HG03175 (cell line): ENCODE results near the gene ASIC2.

Experiments used
- ATAC-seq: cut with Tn5 transposase; IDR thresholded peaks from one replicate; pipeline ENCODE4 v1.9.1; 2021; ENCODE audit warnings: mild to moderate bottlenecking, moderate library complexity; ENCODE audit not compliant: unreplicated experiment

The ASIC2 gene

DNA sequence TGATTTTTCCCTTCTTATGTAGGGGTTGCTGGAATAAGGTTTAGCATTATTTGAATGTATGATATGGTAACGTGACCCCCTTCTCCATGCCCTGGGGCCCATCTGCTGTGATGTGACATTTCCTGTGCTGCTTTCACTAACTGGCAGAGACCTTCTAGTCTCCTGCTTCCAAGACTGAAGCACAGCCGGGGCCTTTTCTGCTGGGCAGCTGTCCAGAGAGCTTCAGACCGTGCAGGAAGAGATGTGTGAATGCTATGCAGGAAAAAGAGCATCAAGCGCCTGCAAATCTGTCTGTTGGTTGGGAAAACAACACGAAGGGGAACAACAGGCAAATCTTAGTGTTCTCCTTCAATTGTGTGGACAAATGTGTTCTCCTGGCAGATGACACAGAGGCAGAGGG is 173.0 kb downstream of the ASIC2 start:
- no peak for ATAC-seq

DNA sequence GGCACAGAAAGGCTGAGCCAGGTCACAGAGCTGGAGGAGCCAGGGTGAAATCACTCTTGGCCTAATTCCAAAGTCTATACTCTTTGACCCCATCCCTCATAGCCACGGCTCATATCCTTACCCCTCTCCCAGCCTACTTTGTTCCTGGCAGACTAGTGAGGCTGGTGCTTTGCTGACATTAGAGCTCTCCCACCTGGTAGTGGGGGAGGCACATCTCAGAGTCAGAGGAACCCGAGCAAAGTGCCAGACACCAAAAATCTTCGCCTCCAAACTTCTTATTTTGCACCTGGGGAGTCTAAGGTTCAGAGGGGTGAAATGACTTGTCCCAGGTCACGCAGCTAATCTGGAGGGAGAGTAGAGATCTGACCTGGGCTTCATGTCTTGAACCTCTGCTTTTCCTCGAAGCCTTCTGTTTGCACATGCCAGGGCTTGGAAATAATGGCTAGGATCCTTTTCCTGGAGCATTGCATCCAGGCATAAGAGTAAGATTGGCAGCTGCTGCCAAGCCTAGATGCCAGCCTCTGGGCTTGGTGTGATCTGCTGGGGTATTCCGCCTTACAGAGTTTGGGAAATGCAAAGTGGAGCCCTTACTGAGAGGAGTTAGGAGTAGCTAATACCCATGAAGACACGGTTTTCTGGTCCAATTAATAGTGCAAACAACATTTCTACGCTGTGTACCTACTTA is 174.6 kb downstream of the ASIC2 start:
- ATAC-seq = no peak

DNA sequence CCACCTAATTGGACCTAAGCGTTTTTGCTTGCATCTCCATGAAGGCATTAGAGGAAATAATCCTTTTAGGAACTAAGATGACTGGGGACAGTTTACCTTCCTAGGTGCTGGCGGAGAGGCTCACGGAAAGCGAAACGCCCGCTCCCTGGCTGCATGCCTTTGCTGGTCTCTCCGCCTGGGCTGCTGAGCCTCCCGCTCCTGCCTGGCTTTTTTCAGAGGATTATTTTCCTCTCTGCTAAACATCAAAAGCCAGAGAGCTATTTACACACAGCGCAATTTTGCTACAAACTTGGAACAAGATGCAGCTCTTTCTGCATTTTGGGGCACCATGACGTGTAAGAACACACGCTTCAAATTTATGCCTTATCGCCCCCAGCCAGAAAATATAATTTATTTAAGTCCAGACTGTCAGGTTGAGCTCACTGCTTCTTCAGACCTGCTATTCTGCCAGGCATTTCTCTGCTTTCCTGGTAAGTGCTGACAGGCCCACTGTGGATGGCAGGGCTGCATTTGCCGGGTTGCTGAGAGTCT is 177.0 kb downstream of the ASIC2 start:
- no peak for ATAC-seq

DNA sequence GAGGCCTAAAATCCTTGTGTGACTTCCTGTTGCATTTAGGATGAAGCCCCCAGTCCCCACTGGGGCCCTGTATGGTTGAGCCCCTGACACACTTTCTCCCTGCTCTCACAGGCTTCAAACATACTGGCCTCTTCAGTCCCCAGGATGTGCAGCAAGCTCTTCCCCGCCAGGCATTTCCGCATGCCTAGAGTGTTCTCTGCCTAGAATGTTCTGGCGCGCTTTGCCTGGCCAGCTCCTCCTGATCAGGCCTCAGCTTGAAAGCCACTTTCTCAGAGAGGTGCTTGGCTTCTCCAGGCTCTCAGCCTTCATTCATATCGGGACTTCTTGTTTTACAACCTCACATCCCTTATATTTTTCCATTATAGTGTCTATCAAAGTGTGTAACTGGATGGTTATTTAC is 177.7 kb downstream of the ASIC2 start:
- ATAC-seq = no peak

DNA sequence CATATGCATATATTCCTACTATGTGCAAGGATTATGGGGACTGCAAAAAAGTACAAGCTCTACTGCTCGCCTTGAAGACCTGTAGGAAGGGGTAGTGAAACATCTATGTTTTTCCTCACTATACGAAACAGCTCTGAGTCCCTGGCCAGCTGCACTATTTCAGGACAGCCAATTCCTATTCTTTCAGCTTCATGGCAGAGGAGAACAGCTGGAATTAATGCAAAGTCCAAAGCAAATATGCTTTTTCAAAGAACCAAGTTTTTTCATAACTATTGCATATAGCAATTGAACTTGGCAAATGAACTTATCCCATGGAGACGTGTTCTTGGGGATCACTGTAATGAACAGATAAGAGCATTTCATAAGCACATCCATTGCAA is 179.1 kb downstream of the ASIC2 start:
- no peak for ATAC-seq

GRCh38 chr17:33113276-33113990 is 179.7 kb downstream of the ASIC2 start:
- no peak for ATAC-seq

DNA sequence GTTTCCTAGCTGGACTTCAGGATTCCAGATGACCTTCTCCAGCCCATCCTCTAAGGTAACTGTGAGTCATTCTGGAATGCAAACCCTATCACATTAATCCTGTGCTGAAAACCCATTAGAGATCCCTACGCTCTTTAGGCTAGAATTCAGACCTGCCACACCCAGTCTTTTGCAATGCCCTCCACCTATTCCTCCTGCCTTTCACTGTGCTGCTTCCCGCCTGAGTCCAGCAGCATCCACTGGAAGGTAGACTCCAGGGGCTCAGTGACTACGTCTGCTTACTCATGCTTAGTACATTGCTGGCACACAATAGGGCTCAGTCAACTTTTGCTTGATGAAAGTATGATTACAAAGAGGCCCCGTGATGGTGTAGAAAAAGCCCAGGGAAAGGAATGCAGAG is 180.3 kb downstream of the ASIC2 start:
- ATAC-seq = no peak

GRCh38 chr17:33109336-33110072 is 183.6 kb downstream of the ASIC2 start:
- ATAC-seq = no peak

- no peak for ATAC-seq
Observed at GRCh38 chr17:33106525-33107165, 186.4 kb downstream of the ASIC2 start.

GRCh38 chr17:33105911-33106310 is 187.2 kb downstream of the ASIC2 start:
- no peak for ATAC-seq

DNA sequence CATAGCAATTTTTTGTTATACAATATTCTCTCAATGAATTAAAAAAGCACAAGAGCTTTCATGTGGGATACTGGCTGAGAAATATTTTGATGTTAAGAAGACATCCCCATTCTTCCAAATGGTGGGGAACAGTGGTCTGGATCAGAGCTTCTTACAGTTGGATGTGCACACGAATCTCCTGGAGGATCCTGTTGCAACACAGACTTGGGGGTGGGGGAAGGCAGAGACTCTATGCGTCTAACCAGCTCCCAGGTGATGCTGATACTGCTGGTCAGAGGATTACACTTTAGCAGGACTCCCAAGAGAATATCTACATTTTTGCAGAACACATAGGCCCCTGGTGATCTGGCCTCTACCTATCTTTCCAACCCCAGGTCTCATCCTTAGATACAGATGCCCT is 193.2 kb downstream of the ASIC2 start:
- ATAC-seq = no peak

DNA sequence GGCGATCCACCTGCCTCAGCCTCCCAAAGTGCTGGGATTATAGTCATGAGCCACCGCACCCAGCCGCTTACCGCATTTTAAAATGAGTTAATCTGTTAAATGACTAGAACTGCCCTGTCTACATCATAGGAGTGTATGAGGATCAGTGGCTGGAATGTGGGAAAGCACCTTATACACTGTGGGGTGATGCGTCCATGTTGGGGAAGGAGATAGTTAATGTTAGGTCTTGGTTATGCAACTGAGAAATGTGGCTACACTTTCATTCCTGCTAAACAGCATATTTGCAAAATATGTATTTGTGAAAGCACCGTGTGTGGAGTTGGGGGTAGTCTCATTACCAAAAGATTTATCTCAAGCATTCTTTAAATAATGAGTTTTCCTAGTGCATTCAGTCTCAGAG is 193.8 kb downstream of the ASIC2 start:
- no peak for ATAC-seq

GRCh38 chr17:33097411-33097810 is 195.7 kb downstream of the ASIC2 start:
- ATAC-seq = no peak

DNA sequence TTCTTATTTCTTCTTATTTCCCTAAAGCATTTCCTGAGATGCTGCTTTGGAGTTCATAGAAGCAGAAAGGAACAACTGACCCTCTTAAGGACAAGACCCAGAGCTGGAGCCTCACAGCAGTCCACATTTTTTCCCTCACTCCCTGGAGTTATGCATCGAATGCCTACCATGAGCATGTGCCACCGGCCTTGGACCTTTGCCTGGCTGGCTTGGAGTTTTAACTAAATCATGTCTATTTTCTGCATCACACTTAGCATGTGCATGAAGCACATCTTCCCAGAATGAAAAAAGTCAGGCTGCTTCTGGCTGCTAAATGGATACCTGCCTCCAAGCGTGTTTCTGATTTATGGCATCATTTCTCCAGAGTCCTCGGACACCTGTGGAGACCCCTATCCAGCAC is 196.9 kb downstream of the ASIC2 start:
- no peak for ATAC-seq

DNA sequence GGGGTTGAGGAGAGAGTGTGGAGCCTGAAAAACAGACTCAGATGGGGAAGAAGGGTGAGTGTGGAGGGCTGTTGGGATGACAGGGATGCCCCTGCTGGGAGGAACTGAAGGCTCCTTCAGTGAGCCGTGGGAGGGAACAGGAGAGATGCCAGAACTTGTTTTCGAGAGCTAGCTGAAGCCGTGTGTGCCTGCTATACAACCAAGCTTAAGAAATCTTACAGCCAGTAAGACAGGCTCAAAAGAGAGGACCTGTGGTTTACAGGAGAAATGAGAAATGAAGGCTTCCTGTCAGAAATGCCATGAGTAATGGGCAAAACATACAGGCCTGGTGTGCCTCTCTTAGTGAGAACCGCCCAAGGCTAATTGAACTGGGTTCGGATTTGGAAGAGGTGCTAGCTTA is 201.8 kb downstream of the ASIC2 start:
- ATAC-seq = no peak

GRCh38 chr17:33090806-33091205 is 202.3 kb downstream of the ASIC2 start:
- no peak for ATAC-seq

DNA sequence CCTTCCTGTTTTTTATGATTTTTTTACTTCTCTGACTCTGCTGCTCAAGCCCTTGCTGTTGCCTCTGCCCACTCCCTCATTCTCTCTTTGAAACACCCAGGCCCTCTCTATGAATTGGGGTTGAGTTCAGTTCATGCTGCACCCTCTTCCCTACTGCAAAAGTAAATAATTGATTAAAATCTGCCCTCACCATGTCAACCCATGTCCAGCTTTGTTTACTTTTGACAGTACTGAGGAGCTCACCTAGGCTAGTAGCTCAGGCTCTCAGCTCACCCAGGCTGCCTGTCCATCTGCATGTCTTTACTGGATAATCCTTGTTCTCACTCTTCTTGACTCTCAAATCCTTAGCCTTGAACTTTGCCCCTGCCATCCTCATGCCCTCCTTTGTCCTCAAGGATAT is 206.2 kb downstream of the ASIC2 start:
- ATAC-seq = no peak

DNA sequence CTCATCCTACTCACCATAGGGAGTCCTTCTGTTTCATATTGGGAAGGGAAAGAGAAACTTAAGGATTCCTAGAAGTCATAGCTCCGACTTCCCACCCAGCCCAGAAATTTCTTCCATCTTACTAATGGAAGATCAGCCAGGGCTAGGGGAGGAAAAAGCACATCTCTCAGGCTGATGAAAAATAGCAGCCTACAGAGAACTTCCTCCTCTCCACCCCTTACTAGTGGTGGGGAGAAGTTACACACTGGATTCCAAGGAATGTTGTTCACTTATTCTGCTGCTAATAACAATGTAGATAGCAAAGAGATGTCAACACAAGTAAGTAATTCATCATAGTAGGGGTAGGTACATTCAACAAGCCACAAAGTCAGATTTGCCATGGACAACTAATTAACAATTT is 207.1 kb downstream of the ASIC2 start:
- ATAC-seq = no peak

- no peak for ATAC-seq
Observed at GRCh38 chr17:33085256-33085655, 207.8 kb downstream of the ASIC2 start.

DNA sequence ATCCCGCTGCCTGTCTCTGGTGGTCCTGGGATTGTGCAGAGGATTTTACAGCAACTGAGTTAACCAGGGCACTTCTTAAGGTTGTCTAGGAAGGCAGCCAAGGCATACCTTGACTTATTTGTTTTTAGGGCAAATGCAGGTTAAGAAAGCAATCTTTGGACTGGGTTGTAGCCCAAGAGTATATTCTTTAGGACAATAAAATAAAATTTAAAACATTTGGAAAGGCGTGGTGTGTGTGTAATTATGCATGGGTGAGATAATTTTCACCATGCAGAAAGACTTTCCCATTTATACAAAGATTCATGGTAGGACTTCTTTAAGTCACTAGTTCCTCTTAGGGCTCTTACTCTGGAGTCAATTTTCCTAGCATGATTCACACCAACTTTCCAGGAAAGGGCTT is 208.3 kb downstream of the ASIC2 start:
- ATAC-seq = no peak

DNA sequence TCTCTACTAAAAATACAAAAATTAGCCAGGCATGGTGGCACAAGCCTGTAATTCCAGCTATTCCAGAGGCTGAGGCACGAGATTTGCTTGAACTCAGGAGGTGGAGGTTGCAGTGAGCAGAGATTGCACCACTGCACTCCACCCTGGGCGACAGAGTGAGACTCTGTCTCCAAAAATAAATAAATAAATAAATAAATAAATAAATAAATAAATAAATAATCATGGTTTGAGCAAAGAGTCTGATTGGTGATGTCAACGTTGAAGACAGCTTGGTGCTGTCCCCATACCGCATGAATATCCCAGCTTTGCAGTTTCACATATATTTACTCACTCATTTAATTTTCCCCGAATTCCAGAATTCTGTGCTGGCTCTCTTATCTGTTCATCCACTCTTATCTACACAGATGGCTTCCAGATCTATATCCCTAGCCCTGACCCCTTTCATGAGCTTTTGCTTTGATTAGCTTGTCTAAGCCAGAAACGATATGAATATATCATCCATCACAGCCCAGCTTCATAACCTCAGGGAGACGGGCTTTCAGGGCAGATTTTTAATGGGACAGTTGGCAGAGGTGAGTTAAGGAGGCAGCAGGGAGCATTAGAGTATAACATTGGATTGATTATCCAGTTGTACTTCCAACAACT is 210.4 kb downstream of the ASIC2 start:
- ATAC-seq = no peak
